DMS 273 treated with DMSO at 0.1 percent for 48 hours (cell line): ENCODE measurements around the gene SERINC2.
"Not testable (repeated sequence)": the region's sequence is repeated elsewhere in the genome, so short reads cannot be mapped to it uniquely, and the experiment has no call there.

Experiments
- DNase-seq: peaks from one replicate; lab custom pipeline; 2025; lab: John Stamatoyannopoulos, UW

SERINC2 gene

DNA sequence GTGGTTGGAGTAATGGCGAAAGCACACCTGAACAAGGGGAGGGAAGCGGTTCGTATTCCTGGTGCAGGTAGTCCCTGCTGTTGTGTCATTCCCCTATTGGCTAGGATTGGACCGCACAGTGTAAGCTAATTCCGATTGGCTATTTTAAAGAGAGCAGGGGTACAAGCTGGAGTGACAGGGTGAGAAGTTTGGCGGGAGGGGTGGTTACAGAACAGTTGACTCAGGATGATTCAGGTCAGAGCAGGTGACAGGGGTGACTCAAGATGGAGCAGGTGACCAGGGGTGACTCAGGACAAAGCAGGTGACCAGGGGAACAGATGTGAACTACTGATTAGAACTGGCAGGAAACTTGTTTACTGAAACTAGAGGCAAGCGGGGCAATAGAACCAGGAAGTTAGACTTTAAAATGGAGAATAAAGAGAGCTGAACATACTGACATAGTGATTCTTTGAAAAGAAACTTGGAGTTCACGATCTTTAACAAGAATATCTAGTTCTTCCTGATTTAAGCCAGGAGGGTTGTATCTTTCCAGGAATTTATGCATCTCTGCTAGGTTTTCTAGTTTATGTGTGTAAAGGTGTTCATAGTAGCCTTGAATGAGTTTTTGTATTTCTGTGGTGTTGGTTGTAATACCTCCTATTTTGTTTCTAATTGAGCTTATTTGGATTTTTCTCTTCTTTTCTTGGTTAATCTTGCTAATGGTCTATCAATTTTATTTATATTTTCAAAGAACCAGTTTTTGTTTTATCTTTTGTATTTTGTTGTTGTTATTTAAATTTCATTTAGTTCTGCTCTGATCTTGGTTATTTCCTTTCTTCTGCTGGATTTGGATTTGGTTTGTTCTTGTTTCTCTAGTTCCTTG, 58.7 kb downstream of the SERINC2 start:
- DNase-seq: not testable (repeated sequence)

DNA sequence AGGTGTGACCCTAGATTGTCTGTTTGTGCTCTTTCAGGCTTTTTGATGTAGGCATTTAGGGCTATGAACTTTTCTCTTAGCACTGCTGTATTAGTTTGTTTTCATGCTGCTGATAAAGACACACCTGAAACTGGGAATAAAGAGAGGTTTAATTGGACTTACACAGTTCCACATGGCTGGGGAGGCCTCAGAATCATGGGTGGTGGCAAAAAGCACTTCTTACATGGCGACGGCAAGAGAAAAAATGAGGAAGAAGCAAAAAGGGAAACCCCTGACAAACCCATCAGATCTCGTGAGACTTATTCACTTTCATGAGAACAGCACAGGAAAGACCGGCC, 59.3 kb downstream of the SERINC2 start:
- not testable (repeated sequence) for DNase-seq

DNA sequence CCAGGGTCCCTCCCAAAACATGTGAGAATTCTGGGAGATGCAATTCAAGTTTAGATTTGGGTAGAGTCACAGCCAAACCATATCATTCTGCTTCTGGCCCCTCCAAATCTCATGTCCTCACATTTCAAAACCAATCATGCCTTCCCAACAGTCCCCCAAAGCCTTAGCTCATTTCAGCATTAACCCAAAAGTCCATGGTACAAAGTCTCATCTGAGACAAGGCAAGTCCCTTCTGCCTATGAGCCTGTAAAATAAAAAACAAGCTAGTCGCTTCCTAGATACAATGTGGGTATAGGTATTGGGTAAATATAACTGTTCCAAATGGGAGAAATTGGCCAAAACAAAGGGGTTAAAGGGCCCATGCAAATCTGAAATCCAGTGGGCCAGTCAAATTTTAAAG, 59.7 kb downstream of the SERINC2 start:
- not testable (repeated sequence) for DNase-seq

DNA sequence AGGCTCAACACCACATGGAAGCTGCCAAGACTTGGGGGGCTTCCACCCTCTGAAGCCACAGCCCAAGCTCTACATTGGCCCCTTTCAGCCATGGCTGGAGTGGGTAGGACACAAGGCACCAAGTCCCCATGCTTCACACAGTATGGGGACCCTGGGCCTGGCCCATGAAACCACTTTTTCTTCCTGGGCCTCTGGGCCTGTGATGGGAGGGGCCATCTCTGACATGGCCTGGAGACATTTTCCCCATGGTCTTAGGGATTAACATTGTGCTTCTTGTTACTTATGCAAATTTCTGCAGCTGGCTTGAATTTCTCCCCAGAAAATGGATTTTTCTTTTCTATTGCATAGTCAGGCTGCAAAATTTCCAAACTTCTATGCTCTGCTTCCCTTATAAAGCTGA, 60.5 kb downstream of the SERINC2 start:
- not testable (repeated sequence) for DNase-seq

DNA sequence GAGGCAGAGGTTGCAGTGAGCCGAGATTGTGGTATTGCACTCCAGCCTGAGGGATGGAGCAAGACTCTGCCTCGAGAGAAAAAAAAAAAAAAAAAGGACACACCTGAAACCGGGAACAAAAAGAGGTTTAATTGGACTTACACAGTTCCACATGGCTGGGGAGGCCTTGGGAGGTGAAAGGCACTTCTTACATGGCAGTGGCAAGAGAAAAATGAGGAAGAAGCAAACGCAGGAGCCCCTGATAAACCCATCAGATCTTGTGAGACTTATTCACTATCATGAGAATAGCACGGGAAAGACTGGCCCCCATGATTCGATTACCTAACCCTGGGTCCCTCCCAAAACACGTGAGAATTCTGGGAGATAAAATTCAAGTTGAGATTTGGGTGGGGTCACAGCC, 61.6 kb downstream of the SERINC2 start:
- not testable (repeated sequence) for DNase-seq

DNA sequence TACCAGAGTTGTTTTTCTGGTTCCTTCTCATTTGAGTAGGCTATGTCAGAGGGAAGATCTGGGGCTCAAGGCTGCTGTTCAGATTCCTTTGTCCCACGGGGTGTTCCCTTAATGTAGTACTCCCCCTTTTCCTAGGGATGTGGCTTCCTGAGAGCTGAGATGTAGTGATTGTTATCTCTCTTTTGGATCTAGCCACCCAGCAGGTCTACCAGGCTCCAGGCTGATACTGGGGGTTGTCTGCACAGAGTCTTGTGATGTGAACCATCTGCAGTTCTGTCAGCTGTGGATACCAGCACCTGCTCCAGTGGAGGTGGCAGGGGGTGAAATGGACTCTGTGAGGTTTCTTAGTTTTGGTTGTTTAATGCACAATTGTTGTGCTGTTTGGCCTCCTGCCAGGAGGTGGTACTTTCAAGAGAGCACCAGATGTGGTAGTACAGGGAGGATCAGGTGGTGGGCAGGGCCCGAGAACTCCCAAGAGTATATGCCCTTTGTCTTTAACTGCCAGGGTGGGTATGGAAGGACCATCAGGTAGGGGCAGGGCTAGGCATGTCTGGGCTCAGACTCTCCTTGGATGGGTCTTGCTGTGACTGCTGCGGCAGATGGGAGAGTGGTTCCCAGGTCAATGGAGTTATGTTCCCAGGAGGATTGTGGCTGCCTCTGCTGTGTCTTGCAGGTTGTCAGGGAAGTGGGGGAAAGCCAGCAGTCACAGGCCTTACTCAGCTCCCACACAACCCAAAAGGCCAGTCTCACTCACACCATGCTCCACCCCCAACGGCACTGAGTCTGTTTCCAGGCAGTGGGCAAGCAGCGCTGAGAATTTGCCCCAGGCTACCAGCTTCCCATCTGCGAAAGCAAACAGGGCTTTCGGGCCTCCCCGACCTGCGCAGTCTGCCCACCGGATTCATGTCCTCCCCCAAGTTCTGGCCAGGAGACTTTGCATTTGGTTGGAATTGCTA, 64.2 kb downstream of the SERINC2 start:
- peak; percentile 97 for DNase-seq

DNA sequence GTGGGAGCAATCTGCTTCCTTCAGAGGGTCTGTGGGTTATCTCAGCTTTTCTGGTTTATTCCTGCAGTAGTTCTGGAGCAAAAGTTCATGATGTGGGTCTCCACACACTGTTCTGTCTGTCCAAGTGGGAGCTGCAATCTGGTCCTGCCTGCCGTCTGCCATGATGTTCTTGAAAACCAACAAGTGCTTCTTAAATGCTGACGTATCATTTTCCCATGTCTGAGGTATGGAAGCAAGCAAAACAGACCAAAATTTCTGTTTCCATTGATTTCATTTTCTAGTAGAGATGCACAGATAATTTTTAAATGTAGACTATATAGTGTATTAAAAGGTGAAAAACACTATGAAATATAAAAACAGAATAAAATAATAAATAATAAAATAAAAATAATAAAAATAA, 65.2 kb downstream of the SERINC2 start:
- no peak for DNase-seq

DNA sequence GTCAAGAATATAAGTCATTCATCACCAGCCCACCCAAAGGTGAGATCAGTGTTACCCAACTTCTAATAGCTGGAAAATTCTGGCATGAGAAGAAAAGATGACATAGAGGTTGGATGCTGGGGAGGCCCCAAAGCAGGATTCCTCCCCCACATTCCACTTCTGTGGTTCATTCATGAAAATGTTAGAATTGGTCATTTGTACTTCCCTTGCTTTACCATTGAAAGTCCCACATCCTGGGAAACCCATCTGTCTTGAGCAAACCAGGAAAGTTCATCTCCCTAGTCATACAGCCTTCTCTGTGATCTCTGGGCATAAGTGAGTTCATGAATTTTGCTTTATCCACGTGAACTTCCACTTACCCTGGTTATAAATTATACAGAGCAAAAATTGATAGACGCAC, 66.8 kb downstream of the SERINC2 start:
- DNase-seq: no peak

DNA sequence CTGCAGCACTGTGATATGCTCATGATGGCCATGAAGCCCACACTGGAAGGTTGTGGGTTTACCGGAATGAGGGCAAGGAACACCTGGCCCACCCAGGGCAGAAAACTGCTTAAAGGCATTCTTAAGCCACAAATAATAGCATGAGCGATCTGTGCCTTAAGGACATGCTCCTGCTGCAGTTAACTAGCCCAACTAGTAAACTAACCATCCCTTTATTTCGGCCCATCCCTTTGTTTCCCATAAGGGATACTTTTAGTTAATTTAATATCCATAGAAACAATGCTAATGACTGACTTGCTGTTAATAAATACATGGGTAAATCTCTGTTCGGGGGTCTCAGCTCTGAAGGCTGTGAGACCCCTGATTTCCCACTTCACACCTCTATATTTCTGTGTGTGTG, 67.4 kb downstream of the SERINC2 start:
- not testable (repeated sequence) for DNase-seq

DNA sequence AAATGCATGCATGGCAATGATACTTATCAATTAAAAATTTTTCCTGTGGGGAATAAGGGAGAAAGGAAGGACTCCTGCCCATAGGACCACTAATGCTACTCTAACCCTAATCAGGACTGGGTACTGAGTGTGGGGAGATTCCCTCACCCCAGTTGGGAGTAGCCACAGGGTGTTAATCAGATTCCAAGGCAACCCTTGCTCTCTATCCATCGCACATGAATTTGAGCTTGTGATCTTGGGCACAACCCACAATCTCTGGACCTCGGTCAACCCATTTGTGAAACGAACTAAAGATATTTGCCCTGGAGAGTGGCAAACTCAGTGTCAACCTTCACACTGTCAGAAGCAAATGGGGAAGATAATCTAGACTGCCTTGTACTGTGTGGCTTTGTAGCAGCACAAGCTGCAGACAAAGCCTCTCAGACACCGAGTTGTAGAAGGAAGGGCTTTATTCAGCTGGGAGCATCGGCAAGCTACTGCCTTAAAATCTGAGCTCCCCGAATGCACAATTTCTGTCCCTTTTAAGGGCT, 69.5 kb downstream of the SERINC2 start:
- no peak for DNase-seq

DNA sequence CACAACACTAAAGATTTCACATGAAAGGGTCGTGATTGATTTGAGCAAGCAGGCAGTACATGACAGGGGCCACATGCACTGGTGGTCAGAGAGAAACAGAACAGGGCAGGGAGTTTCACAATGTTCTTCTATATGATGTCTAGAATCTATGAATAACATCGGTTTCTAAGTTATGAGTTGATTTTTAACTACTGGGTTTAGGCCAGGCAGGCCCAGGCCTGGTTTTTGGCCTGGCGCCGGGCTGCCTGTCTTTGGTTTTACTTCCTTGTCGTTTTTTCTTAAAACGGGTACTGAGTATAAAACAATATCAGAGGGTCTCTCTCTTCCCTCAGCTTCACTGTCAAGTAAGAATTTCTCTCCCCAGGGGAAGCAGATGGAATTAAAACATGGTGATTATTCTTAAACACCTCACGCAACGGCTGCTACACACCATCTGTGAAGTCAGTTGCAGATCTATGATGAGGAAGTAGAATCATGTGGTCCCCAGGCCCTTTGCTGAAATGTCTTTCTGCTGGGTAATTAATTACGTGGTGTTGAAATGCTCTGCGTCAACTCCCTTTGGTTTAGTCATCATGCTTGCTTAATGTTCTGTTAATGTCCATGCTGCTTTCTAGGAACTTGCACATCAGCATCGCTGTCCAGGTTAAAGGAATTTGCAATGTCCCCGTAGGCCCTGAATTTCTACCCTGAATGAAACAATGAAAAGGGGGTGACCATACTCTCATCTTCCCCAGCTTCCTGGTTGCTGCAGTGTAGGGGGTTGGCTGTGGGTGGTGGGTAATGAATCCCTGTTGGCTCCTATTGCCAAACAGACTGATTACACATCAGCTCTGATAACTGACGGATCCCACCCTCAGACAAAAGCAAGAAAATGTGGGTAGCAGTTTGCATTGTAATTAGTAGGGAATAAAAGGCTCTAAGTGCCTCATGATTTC, 70.3 kb downstream of the SERINC2 start:
- peak; percentile 88 for DNase-seq
